Raji (cell line): ENCODE data around the gene EDEM1.

Experiments used
- POLR2A ChIP-seq: IDR thresholded peaks from 2 replicates; pipeline ENCODE4 v1.6.1; 2011; ENCODE audit warnings: low read depth, low read length, control low read depth; ENCODE audit not compliant: insufficient read depth

The EDEM1 gene

DNA sequence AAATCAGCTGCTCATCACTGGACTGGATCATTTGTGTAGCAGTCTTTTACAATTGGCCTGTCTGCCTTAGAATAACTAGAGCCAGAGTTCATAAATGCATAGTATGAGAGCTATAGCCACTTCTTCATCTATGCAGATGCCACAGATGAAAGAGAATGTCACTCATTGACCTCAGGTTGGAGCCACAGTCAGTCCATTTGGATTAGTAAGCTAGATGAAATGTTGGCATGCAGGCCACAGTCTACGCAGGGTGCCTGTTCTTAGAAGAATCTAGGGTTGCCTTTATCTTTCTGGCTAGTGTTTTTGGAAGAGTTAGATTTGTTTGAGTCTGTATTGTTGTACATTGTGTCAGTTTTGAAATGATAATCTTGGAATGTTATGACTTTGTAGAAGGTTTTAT, 25.4 kb upstream of the EDEM1 start:
- no peak for TF ChIP-seq POLR2A

DNA sequence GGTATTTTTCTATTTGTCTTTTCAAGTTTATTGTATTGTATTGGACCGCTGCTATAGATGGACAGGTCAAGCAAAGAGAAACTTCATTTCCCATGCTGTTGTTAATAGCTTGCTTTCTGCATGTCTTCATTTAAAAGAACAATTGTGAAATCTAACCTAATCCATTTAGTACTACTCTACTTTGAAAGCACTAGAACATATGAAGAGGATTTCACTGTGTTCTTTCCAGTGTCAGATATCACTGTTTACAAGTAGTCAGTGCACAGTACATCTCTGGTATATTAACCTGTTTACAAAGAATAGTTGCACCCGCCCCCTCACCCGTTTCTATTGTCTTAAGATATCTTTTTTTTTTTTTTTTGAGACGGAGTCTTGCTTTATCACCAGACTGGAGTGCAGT, 21.8 kb upstream of the EDEM1 start:
- no peak for TF ChIP-seq POLR2A

DNA sequence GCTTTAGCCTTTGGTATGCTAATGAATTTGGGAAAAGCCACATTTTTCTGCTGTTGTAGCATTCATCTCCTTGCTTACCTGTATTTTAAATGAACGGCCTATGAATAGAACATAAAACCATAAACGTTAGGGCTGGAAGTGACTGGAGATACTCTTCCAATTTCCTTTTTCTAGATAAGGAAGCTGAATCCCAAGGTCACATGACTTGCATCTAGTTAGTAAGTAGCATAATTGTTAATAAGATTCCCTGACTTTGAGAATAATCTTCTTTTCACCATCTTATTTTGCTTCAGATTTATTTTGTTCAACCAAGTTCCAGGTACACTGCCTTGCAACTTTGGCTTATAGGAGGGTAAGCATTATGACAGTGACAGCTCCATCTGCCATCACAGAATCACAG, 20.7 kb upstream of the EDEM1 start:
- TF ChIP-seq POLR2A, result no peak

GRCh38 chr3:5168110-5168509, 19.4 kb upstream of the EDEM1 start:
- TF ChIP-seq POLR2A, result no peak

DNA sequence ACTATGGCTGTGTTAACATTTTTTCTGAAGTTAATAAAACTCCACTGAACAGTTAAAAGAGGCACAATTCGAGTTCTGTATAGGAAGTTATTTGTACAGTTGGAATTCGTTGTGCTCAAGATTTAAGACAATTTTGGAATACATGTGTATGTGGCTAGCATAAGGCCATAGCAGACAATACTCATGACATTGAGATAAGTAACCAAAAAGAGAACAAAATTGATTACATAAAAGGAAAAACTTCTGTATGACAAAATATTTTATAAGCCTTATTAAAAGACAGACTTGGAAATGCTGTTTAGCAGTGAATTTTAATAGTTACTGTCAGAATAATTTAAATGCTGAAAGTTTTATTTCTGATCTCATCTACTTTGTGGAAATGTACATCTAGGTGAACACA, 17.7 kb upstream of the EDEM1 start:
- no peak for TF ChIP-seq POLR2A

DNA sequence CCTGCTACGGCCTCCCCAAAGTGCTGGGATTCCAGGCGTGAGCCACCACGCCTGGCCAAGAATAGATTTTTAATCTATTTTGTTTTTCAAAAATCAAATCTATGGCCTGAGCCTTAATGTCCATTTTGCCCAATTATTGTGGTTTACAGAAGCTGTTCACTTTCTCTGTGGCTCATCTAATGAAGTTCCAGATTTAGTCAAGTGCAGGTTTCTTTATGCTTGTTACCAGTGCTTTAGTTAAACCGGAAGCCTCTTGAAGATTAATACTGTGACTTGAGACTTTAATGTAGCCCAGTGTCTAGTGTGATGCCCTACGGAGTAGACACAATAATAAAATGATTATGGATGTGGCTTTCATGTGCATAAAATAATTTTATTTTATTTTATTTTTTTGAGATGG, 16.5 kb upstream of the EDEM1 start:
- no peak for TF ChIP-seq POLR2A

DNA sequence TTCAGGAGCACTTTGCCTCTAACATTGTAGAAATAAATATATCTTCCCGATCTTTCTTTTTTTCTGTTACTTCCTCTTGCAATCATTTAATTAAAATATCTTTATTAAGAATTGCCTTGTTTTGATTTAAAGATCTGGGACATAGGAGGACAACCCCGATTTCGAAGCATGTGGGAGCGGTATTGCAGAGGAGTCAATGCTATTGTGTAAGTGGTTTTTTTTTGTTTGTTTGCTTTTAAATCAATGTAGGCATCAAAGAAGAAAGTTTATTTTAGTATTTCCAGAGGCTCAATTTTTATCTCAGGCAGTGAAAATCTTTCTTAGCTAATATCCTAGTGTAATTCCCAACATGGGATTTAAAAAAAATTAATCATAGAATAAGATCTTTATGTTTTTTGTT, 15.5 kb upstream of the EDEM1 start:
- no peak for TF ChIP-seq POLR2A

DNA sequence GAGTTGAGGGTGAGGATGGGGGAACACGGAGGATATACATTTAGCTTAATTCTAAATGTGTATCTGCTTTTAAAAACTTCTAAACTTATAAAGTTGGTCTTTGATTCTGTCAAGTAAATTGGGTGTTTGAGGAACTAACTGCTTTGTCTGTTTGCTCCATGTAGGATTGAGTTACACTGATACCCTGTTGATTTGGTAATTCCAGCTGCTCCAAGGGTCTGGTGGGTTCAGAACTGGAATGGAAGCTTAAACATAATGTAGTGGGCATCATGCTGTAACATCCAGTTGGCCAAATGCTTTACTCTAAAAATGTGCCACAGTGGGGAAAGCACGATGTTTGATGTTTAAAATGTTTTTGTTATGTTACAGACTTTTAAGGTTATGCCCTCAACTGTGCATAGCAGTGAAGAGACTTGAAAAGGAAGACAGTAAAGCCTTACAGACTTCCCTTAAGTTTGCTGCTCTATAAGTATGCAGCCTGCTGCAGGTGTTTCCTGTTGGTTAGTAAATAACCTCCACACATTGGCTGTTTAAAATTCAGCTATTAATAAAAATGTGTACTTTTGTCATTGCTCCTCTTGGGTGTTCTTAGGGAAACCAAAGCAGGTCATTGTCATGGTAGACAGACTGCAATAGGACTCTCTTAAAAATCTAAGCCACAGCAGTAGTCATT, 5.9 kb upstream of the EDEM1 start:
- TF ChIP-seq POLR2A, result peak; percentile 59; the same call in 1 of the 2 replicates

DNA sequence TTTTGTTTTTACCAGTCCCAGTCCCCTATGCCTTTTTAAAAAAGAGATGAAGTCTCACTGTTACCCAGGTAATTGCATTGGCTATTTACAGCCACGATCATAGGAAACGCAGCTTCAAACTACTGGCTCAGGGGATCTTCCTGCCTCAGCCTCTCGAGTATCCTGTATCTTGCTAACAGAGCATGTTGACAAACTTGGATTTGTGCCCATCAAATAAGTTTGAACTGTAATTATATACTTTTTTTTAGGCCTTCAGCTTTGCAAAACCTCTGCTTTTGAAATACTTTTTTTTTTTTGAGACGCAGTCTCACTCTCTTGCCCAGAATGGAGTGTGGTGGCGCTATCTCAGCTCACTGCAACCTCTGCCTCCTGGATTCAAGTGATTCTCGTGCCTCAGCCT, 3.0 kb upstream of the EDEM1 start:
- no peak for TF ChIP-seq POLR2A

DNA sequence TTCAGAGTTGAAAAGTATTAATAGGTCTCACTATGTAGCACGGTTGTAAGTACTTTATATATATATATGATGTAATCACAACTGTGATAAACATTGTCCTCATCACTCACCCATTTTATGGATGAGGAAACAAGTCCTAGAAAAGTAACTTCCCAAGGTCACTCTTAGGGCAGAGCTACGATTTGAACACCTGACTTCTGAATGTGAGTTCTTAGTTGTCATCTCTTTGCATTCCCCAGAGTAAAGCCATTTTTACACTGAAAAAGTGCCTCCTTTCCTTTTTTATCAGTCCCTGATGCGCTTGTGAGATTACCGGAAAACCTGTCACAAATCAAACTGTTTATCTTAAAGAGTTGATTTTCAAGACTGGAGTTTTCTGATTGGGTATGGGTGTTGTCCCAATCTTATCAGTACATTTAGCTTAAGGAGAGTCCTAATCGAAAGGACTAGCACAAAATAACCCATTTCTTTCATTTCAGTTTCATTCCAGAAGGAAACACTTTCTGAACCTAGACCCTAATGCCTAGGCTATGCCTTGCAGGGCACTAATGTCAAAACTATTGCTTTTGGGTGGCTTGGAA, 2.3 kb upstream of the EDEM1 start:
- peak; percentile 13; the same call in 1 of the 2 replicates for TF ChIP-seq POLR2A

DNA sequence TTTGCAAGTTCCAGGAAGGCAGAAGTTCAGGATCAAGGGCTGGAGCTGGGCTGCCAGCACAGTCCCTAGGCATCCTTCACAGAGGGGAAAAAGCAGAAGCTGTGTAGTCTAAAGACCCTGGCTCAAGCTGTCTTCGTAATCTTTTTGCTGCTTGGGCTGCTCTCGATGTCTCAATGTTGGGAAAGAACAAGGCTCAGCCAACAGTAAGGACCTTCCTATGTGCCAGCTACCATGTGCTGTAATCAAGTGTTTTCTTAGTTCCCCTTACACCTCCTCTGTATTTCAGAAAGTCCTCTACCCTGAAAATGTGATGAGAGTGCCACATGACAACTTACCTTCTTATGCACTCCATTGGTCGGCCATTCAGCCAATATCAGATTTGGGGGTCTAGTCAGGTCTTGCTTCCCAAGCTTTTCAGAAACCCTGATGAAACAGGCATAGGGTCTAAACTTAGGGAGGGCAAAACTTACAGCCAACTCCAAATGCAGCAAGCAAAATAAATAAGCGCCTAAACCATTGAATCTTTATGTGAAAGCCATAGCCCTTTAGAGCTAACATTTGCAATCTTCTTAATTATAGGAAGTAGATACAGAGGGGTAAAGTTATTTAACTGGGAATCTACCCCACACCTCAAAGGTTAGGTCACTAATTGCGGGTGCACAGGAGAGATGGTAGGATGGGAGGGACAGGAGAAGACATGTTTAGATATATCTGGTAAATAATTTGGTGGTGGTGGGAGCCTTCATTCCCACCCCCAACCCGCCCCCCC, 1.2 kb upstream of the EDEM1 start:
- TF ChIP-seq POLR2A, result peak; percentile 64

GRCh38 chr3:5186858-5187155, 700 bp upstream of the EDEM1 start:
- no peak for TF ChIP-seq POLR2A

GRCh38 chr3:5187920-5188418, 462 bp downstream of the EDEM1 start:
- TF ChIP-seq POLR2A, result no peak; the same call in 1 of the 2 replicates

DNA sequence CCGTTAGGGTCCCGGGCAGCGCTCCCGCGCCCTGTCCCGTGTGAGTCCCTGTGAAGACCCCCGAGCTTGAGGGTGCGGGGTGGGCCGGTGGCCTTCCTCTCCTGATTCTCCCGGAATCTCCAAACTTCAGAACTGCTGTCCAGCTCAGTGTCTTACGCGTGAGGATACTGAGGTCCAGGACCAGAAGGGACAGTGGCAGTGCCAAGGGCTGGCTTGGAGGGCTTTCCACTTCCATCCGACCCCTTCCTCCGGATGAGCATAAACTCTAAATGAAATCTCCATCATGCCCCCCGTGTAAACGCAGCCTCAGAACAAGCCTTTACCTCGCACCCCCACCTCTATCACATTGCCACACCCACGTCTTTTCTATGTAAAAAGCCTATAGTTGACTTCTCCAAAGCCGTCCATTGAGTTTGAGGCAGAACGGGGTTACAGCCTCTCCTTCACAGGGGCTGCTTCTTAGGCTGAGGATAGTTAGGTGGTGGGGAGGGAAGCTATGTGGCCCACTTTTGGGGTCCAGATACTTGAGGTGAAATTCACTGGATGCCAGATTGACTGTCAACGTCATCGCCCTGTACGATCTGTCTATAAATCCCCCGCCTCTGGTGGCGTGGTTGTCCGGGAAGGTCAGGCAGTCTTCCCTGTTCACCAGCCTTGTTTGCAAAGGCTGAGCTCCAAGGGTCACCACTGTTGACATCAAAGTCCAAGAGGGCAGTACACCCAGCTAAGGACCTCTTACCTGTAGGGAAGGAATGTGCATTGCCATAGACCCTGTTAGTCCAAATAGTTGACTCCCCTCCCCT, 1.1 kb downstream of the EDEM1 start:
- peak; percentile 48 for TF ChIP-seq POLR2A

DNA sequence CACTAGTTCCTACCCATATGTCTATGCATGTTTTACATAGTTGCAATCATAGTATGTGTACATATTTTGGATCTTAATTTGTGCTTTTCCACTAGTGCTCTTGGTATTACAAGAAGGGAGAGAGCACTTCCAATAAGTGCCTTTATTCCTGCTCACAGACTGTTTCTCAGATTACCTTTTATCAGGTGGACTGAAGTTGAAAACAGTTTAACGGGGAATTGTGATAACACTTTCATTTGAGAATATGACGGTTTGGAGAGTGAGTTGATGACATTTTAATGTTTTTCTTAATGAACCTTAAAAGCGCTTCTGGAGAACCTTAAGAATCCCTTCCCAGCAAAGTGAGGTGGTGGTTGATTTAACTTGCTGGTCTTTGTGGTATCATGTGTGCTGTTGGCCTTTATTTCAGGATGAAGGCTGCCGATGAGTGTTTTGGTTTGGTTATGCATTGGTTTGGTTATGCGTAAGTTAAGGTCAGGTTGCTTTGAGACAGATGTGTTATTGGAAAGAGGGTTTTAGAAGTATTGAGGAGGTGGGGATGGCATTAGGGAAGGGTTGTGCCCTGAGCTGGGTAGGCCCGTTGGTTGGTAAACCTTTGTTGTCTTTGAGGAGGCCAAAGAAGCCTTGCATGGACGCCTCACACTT, 2.8 kb downstream of the EDEM1 start:
- TF ChIP-seq POLR2A, result no peak
